GM12878 (cell line): Measurements from ENCODE around the gene WIPF1. TPM values are rescaled to one million over a fixed set of nuclear protein-coding genes. Genes with fewer than 3 reads are reported as not detected.

Experiments used
- ATAC-seq: fragments of 200-7000 bp; cut with Tn5 transposase; 3 replicates; pipeline ENCODE4 v1.9.1; 2020; ENCODE audit warnings: mild to moderate bottlenecking, moderate library complexity
- BruUV-seq: library from RNA; stranded (reverse); fragments of 400-500 nt; replicated peaks from 2 replicates; lab custom pipeline; 2021; lab: Mats Ljungman, UMichigan
- CTCF ChIA-PET: fragments of 300-600 bp; sonication (Branson Sonifier 250); formaldehyde crosslinking; extraction: SDS; loops from one replicate; lab custom pipeline; 2021; ENCODE audit warnings: inconsistent platforms; lab: Yijun Ruan, JAX
- POLR2A ChIA-PET: fragments of 350-600 bp; formaldehyde crosslinking; extraction: SDS; loops from one replicate; lab custom pipeline; 2021; ENCODE audit warnings: inconsistent platforms; lab: Charles Lee
- RAD21 ChIA-PET: fragments of 300-600 bp; sonication (Branson Sonifier 250); formaldehyde crosslinking; loops from one replicate; lab custom pipeline; 2023; ENCODE audit warnings: antibody characterized with exemption; ENCODE audit not compliant: unreplicated experiment; lab: Charles Lee
- SMC1A ChIA-PET: fragments of 300-600 bp; sonication (Branson Sonifier 250); formaldehyde crosslinking; loops from one replicate; lab custom pipeline; 2023; ENCODE audit not compliant: unreplicated experiment, uncharacterized antibody; lab: Charles Lee
- DNase-seq: peaks from one replicate; pipeline ENCODE4 v3.0.0-alpha.2; 2011; ENCODE audit warnings: low read depth, low spot score
- FAIRE-seq: peaks from 3 replicates; lab custom pipeline; 2011; peaks lifted over from hg19 to GRCh38; lab: Jason Lieb, UNC
- H2AFZ ChIP-seq: 2 replicates; pipeline ENCODE4 v1.6.0; 2011; ENCODE audit warnings: low read depth, low read length, control low read depth; ENCODE audit not compliant: control insufficient read depth
- H3K27ac ChIP-seq: 2 replicates; pipeline ENCODE4 v1.5.1; 2011; ENCODE audit warnings: control low read depth; ENCODE audit not compliant: control insufficient read depth, insufficient read depth
- H3K27me3 ChIP-seq, 2 experiments: replicated peaks in 1 of 2; 2 replicates each; pipeline versions ENCODE4 v1.6.0 to v1.6.1; 2011; ENCODE audit warnings: low read length in 1 of 2; ENCODE audit not compliant: control insufficient read depth in 2 of 2, insufficient read depth in 2 of 2
- H3K36me3 ChIP-seq, 2 experiments: 2 replicates each; pipeline ENCODE4 v1.5.1; 2011; ENCODE audit warnings: low read length in 1 of 2; ENCODE audit not compliant: control insufficient read depth in 2 of 2, insufficient read depth in 2 of 2
- H3K4me1 ChIP-seq: 2 replicates; pipeline ENCODE4 v1.6.1; 2011; ENCODE audit warnings: mild to moderate bottlenecking, low read length, moderate library complexity, mixed read lengths; ENCODE audit not compliant: control insufficient read depth, insufficient read depth
- H3K4me2 ChIP-seq: 2 replicates; pipeline ENCODE4 v1.6.0; 2011; ENCODE audit warnings: control low read depth; ENCODE audit not compliant: control insufficient read depth, insufficient read depth
- H3K4me3 ChIP-seq: fragments of 200-600 bp; sonication (generic); 2 replicates; pipeline ENCODE4 v1.5.1; 2016
- H3K79me2 ChIP-seq: 2 replicates; pipeline ENCODE4 v1.6.0; 2011; ENCODE audit warnings: low read length; ENCODE audit not compliant: control insufficient read depth, insufficient read depth
- H3K9ac ChIP-seq: 2 replicates; pipeline ENCODE4 v1.8.0; 2011; ENCODE audit warnings: low read length, control low read depth, mixed read lengths; ENCODE audit not compliant: control insufficient read depth, insufficient read depth
- H3K9me3 ChIP-seq: replicated peaks from 3 replicates; pipeline ENCODE4 v1.5.1; 2011; ENCODE audit warnings: mild to moderate bottlenecking, low read length; ENCODE audit not compliant: control insufficient read depth, insufficient read depth
- H4K20me1 ChIP-seq: 2 replicates; pipeline ENCODE4 v1.6.0; 2011; ENCODE audit not compliant: control insufficient read depth, insufficient read depth
- RCOR1 ChIP-seq: conservative IDR thresholded peaks from 2 replicates; pipeline ENCODE4 v1.6.1; 2012; ENCODE audit warnings: low read depth, low read length, improper control_type of control experiment
- YY1 ChIP-seq: IDR thresholded peaks from 2 replicates; pipeline ENCODE4 v1.6.1; 2011; ENCODE audit warnings: low read depth, mild to moderate bottlenecking, low read length
- WGBS: methylation state at CpG from one replicate; pipeline ENCODE4 v1.1.6; 2016; ENCODE audit warnings: low lambda C conversion rate; ENCODE audit not compliant: insufficient replicate concordance, insufficient coverage; ENCODE audit errors: missing lambda C conversion rate; 5-methylcytosine and 5-hydroxymethylcytosine counted together
- in situ Hi-C: fragments of 300-500 bp; cut with MboI; formaldehyde crosslinking; loops from 9 replicates; pipeline ENCODE4 v1.14.3; 2018; ENCODE audit warnings: mixed read lengths
- intact Hi-C: fragments of 100-400 bp; cut with micrococcal nuclease; formaldehyde crosslinking; loops from one replicate; pipeline ENCODE4 v1.14.2; 2022; ENCODE audit not compliant: unreplicated experiment
- polyA plus RNA-seq, 11 experiments: library from polyadenylated mRNA; depleted of rRNA in 4 of 11; unstranded in 6 of 11; stranded (reverse) in 5 of 11; fragments of >200 nt; fragmentation: Nextera tagmentation in 4 of 11; fragmentation: Illumina TruSeq in 1 of 11; extraction: Ambion mirVana in 4 of 11; extraction: Trizol in 1 of 11; gene quantifications; 1 replicate in 1 of 11; 2 replicates in 10 of 11; pipeline versions ENCODE4 v1.2.1 to v1.2.3, GENCODE V29; 2011 to 2016; ENCODE audit warnings: inconsistent platforms in 2 of 11, missing spikeins in 2 of 11, low read depth in 1 of 11
- total RNA-seq, 4 experiments: library from RNA; depleted of rRNA in 3 of 4; stranded (reverse); fragments of >200 nt in 3 of 4; fragmentation: Illumina TruSeq in 1 of 4; extraction: Trizol in 1 of 4; gene quantifications; 2 replicates each; pipeline versions ENCODE4 v1.2.1 to v1.2.3, GENCODE V29; 2013 to 2021
- TF ChIP-seq, protein P1 (sequence below): fragments of 450-650 bp; IDR thresholded peaks from 2 replicates; pipeline ENCODE4 v1.6.1; 2018; ENCODE audit warnings: mild to moderate bottlenecking, low read depth, moderate library complexity; ENCODE audit not compliant: partially characterized antibody
- TF ChIP-seq, protein P2 (sequence below): fragments of 450-650 bp; IDR thresholded peaks from 2 replicates; pipeline ENCODE4 v1.6.1; 2016; ENCODE audit warnings: mild to moderate bottlenecking

Gene WIPF1
- total and polyA plus RNA-seq, 10 of the 15 experiments (the other 5 are each of a cell fraction or from before 2014, with no cell fraction given), result 23.1 to 188 (median 68.9) TPM

DNA sequence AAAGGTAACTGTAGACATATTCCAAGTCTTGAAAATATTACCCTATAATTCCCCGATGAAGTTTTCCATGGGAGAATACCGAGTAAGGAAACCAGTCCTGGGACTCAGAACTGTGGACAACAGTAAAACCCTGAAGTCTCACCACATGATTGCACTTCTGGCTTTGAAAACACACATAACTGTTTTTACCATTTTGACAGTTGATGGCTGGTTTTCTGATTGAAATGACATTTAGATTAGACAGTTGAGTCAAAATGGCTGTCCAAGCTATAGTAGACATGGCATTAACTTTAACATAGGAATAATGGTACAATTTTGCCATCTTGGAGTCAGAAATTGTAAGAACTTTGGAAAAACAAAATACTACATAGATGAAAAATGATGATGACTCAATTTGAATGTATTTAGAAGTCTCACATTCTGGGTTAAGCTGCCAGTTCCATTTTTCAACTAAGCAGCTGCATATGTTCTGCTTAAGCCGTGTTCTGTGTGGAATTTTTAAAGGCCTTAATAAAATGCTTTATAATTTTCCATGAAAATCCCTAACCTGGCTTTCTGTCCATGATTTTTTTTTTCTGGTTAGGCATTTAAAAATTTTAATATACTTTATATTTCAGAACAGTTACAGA lies 38.3 kb upstream of the WIPF1 start:
- no peaks in the 10 kb centered on the region for H3K36me3 ChIP-seq
- SMC1A ChIA-PET, result interaction anchor here (0.6 to 16.0 kb wide), 8 partner anchors 16 to 240 kb away, joined by 3 to 512 read pairs (median 6); partner anchors contain the start of gene WIPF1
- intact Hi-C loops (loop anchor here (2.0 kb wide), 1 partner anchor 47 kb away; no protein-coding TSS in a partner anchor), in situ Hi-C loops (no loop called here)
- POLR2A ChIA-PET, result interaction anchor here (0.6 to 4.6 kb wide), 8 partner anchors 13 to 51 kb away, joined by 3 to 60 read pairs (median 4); no protein-coding TSS in a partner anchor
- H3K27me3 ChIP-seq, result no peaks in the 10 kb centered on the region
- no TSS peak for BruUV-seq
- peak overlapping the region; percentile 91; the same call in 1 of the 2 replicates for H3K27ac ChIP-seq
- H3K4me3 ChIP-seq, result no peak overlapping the region
- H2AFZ ChIP-seq, result 0 out of 2 replicates have a peak overlapping the region, but pooled peaks have one; percentile 33
- TF ChIP-seq RCOR1 (no peak), YY1 (peak; percentile 42; the same call in 1 of the 2 replicates)
- TF ChIP-seq, protein P1, sequence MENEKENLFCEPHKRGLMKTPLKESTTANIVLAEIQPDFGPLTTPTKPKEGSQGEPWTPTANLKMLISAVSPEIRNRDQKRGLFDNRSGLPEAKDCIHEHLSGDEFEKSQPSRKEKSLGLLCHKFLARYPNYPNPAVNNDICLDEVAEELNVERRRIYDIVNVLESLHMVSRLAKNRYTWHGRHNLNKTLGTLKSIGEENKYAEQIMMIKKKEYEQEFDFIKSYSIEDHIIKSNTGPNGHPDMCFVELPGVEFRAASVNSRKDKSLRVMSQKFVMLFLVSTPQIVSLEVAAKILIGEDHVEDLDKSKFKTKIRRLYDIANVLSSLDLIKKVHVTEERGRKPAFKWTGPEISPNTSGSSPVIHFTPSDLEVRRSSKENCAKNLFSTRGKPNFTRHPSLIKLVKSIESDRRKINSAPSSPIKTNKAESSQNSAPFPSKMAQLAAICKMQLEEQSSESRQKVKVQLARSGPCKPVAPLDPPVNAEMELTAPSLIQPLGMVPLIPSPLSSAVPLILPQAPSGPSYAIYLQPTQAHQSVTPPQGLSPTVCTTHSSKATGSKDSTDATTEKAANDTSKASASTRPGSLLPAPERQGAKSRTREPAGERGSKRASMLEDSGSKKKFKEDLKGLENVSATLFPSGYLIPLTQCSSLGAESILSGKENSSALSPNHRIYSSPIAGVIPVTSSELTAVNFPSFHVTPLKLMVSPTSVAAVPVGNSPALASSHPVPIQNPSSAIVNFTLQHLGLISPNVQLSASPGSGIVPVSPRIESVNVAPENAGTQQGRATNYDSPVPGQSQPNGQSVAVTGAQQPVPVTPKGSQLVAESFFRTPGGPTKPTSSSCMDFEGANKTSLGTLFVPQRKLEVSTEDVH, result no peak
- TF ChIP-seq, protein P2, sequence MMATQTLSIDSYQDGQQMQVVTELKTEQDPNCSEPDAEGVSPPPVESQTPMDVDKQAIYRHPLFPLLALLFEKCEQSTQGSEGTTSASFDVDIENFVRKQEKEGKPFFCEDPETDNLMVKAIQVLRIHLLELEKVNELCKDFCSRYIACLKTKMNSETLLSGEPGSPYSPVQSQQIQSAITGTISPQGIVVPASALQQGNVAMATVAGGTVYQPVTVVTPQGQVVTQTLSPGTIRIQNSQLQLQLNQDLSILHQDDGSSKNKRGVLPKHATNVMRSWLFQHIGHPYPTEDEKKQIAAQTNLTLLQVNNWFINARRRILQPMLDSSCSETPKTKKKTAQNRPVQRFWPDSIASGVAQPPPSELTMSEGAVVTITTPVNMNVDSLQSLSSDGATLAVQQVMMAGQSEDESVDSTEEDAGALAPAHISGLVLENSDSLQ, result peak; percentile 17; the same call in 1 of the 2 replicates
- H3K9me3 ChIP-seq, result no peaks in the 10 kb centered on the region
- FAIRE-seq (no peak), DNase-seq (no peak), ATAC-seq (no peak)
- H3K4me2 ChIP-seq, result no peak overlapping the region
- peaks cover 22% of the 10 kb centered on the region for H3K4me1 ChIP-seq
- peaks cover 36% of the 10 kb centered on the region for H3K79me2 ChIP-seq
- CTCF ChIA-PET, result interaction anchor here (1.0 to 6.8 kb wide), 4 partner anchors 25 to 52 kb away, joined by 3 to 76 read pairs (median 52); partner anchors contain the start of gene WIPF1
- WGBS, result 85% methylated on average over 3 of the region's 3 CpGs
- RAD21 ChIA-PET, result interaction anchor here (1.0 to 5.5 kb wide), 7 partner anchors 13 to 62 kb away, joined by 3 to 137 read pairs (median 19); partner anchors contain the start of gene WIPF1
- no peak overlapping the region for H3K9ac ChIP-seq
- no peaks in the 10 kb centered on the region for H4K20me1 ChIP-seq
